ENCODE data around the gene CDC42BPG.

Gene CDC42BPG

GRCh38 chr11:64851831-64852351 is 7.4 kb upstream of the CDC42BPG start:
- Histone ChIP-seq H3K4me1 (ENCODE audit: control insufficient read depth, insufficient read depth, low read length) (no peaks in the 10 kb centered on the region), H3K4me3 (ENCODE audit: low read depth, low read length) (no peak overlapping the region), H3K9me3 (ENCODE audit: control insufficient read depth, insufficient read depth, low read depth, low read length) (no peaks in the 10 kb centered on the region), H3K27ac (ENCODE audit: extremely low read depth, low read depth, low read length) (no peak overlapping the region), H3K36me3 (ENCODE audit: control insufficient read depth in 2 of 2, insufficient read depth in 1 of 2, low read length in 2 of 2) (peaks cover 0 to 16% of the 10 kb centered on the region in 2 experiments; a peak in 1 of 3 replicates)
- ChIA-PET CTCF (interaction anchor here (1.3 to 8.0 kb wide), 2 partner anchors 23 to 35 kb away, joined by 3 to 83 read pairs; no protein-coding TSS in a partner anchor), POLR2A (interaction anchor here (0.7 to 1.2 kb wide), 3 partner anchors 29 to 917 kb away, joined by 3 read pairs; no protein-coding TSS in a partner anchor)
- no peak for TF ChIP-seq ZNF132 (tag by site-specific recombination; IDR thresholded peaks at IDR 0.05; ENCODE audit: borderline replicate concordance)
- peak; percentile 51; the same call in 1 of the 2 replicates for TF ChIP-seq ZNF692 (tag by site-specific recombination; IDR thresholded peaks at IDR 0.05)
- no peak for TF ChIP-seq ZNF701 (tag by site-specific recombination; IDR thresholded peaks at IDR 0.05)
- TF ChIP-seq KLF1 (tag by site-specific recombination; IDR thresholded peaks at IDR 0.05) = 0 out of 2 replicates have a peak, but pooled peaks have one; percentile 21
- no peak for TF ChIP-seq MEIS1 (CRISPR knock-in tag; IDR thresholded peaks at IDR 0.05; ENCODE audit: borderline replicate concordance)
- TF ChIP-seq BCL11A (tag by site-specific recombination; IDR thresholded peaks at IDR 0.05; ENCODE audit: low read depth) = no peak
- no peak for TF ChIP-seq ZNF707 (tag by site-specific recombination; IDR thresholded peaks at IDR 0.05)
- TF ChIP-seq ZNF324 (tag by site-specific recombination; IDR thresholded peaks at IDR 0.05) = no peak
- TF ChIP-seq, protein P1, sequence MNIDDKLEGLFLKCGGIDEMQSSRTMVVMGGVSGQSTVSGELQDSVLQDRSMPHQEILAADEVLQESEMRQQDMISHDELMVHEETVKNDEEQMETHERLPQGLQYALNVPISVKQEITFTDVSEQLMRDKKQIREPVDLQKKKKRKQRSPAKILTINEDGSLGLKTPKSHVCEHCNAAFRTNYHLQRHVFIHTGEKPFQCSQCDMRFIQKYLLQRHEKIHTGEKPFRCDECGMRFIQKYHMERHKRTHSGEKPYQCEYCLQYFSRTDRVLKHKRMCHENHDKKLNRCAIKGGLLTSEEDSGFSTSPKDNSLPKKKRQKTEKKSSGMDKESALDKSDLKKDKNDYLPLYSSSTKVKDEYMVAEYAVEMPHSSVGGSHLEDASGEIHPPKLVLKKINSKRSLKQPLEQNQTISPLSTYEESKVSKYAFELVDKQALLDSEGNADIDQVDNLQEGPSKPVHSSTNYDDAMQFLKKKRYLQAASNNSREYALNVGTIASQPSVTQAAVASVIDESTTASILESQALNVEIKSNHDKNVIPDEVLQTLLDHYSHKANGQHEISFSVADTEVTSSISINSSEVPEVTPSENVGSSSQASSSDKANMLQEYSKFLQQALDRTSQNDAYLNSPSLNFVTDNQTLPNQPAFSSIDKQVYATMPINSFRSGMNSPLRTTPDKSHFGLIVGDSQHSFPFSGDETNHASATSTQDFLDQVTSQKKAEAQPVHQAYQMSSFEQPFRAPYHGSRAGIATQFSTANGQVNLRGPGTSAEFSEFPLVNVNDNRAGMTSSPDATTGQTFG (tag by site-specific recombination; IDR thresholded peaks at IDR 0.05; ENCODE audit: borderline replicate concordance) = no peak

GRCh38 chr11:64850979-64851567 is 6.6 kb upstream of the CDC42BPG start:
- CTCF ChIA-PET = interaction anchor here (0.6 to 8.0 kb wide), 6 partner anchors 13 to 1064 kb away, joined by 3 to 83 read pairs (median 4); partner anchors contain the start of gene RASGRP2
- H3K9me3 ChIP-seq (ENCODE audit: control insufficient read depth, insufficient read depth, low read depth, low read length) = no peaks in the 10 kb centered on the region
- no peak overlapping the region for H3K27ac ChIP-seq (ENCODE audit: extremely low read depth, low read depth, low read length)
- H3K36me3 ChIP-seq (ENCODE audit: control insufficient read depth in 2 of 2, insufficient read depth in 1 of 2, low read length in 2 of 2) = peaks cover 0 to 16% of the 10 kb centered on the region in 2 experiments; a peak in 1 of 3 replicates
- no peaks in the 10 kb centered on the region for H3K4me1 ChIP-seq (ENCODE audit: control insufficient read depth, insufficient read depth, low read length)
- H3K4me3 ChIP-seq (ENCODE audit: low read depth, low read length) = no peak overlapping the region
- TF ChIP-seq SP2 (tag by site-specific recombination; IDR thresholded peaks at IDR 0.05) (peak; percentile 30), ZFHX2 (tag by site-specific recombination; conservative IDR thresholded peaks at IDR 0.05) (peak; percentile 61), ZNF335 (tag by site-specific recombination; conservative IDR thresholded peaks at IDR 0.05) (peak; percentile 55), ZIC2 (tag by site-specific recombination; IDR thresholded peaks at IDR 0.05) (peak; percentile 53), GFI1B (tag by site-specific recombination; IDR thresholded peaks at IDR 0.05) (no peak), REPIN1 (tag by site-specific recombination; IDR thresholded peaks at IDR 0.05; ENCODE audit: low read depth) (no peak), ZNF138 (tag by site-specific recombination; IDR thresholded peaks at IDR 0.05; ENCODE audit: borderline replicate concordance) (no peak), ZNF501 (tag by site-specific recombination; IDR thresholded peaks at IDR 0.05) (no peak)
- TF ChIP-seq, protein P2, sequence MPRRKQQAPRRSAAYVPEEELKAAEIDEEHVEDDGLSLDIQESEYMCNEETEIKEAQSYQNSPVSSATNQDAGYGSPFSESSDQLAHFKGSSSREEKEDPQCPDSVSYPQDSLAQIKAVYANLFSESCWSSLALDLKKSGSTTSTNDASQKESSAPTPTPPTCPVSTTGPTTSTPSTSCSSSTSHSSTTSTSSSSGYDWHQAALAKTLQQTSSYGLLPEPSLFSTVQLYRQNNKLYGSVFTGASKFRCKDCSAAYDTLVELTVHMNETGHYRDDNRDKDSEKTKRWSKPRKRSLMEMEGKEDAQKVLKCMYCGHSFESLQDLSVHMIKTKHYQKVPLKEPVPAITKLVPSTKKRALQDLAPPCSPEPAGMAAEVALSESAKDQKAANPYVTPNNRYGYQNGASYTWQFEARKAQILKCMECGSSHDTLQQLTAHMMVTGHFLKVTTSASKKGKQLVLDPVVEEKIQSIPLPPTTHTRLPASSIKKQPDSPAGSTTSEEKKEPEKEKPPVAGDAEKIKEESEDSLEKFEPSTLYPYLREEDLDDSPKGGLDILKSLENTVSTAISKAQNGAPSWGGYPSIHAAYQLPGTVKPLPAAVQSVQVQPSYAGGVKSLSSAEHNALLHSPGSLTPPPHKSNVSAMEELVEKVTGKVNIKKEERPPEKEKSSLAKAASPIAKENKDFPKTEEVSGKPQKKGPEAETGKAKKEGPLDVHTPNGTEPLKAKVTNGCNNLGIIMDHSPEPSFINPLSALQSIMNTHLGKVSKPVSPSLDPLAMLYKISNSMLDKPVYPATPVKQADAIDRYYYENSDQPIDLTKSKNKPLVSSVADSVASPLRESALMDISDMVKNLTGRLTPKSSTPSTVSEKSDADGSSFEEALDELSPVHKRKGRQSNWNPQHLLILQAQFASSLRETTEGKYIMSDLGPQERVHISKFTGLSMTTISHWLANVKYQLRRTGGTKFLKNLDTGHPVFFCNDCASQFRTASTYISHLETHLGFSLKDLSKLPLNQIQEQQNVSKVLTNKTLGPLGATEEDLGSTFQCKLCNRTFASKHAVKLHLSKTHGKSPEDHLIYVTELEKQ (tag by site-specific recombination; IDR thresholded peaks at IDR 0.05; ENCODE audit: borderline replicate concordance) = no peak
- POLR2A ChIA-PET = interaction anchor here (0.7 to 1.2 kb wide), 2 partner anchors 29 to 73 kb away, joined by 3 read pairs; no protein-coding TSS in a partner anchor

Measured in HEK293 (cell line).